A673 (cell line): ENCODE data around the gene PYGM. TPM values are rescaled to one million over a fixed set of nuclear protein-coding genes. Genes with fewer than 3 reads are reported as not detected.

Experiments
- BruUV-seq: library from RNA; stranded (reverse); fragments of 400-500 nt; replicated peaks from 2 replicates; lab custom pipeline; 2021; lab: Mats Ljungman, UMichigan
- CTCF ChIA-PET: fragments of 300-600 bp; sonication (Branson Sonifier 250); formaldehyde crosslinking; loops from one replicate; lab custom pipeline; 2022; ENCODE audit warnings: antibody characterized with exemption; lab: Charles Lee
- POLR2A ChIA-PET: fragments of 300-600 bp; sonication (Branson Sonifier 250); formaldehyde crosslinking; loops from one replicate; lab custom pipeline; 2022; ENCODE audit warnings: antibody characterized with exemption; ENCODE audit not compliant: low non-redundant PET; lab: Charles Lee
- DNase-seq: peaks from one replicate; pipeline ENCODE4 v3.0.0-alpha.2; 2015; ENCODE audit warnings: low spot score
- H3K27ac ChIP-seq: fragments of 200-600 bp; sonication (generic); 2 replicates; pipeline ENCODE4 v1.5.1; 2016; ENCODE audit warnings: mixed run types, low read depth, mild to moderate bottlenecking, mixed read lengths, antibody characterized with exemption, low read length; ENCODE audit not compliant: poor library complexity, severe bottlenecking
- H3K27me3 ChIP-seq: fragments of 200-600 bp; sonication (generic); replicated peaks from 2 replicates; pipeline ENCODE4 v1.6.1; 2017; ENCODE audit warnings: mixed run types, low read depth, mild to moderate bottlenecking, mixed read lengths, antibody characterized with exemption, low read length; ENCODE audit not compliant: insufficient read depth, poor library complexity
- H3K36me3 ChIP-seq: fragments of 200-600 bp; sonication (generic); 2 replicates; pipeline ENCODE4 v1.6.1; 2016; ENCODE audit warnings: mixed run types, mild to moderate bottlenecking, mixed read lengths, antibody characterized with exemption, low read length; ENCODE audit not compliant: insufficient read depth, poor library complexity, severe bottlenecking
- H3K4me1 ChIP-seq: fragments of 200-600 bp; sonication (generic); 2 replicates; pipeline ENCODE4 v1.6.1; 2017; ENCODE audit warnings: mixed run types, mild to moderate bottlenecking, mixed read lengths, antibody characterized with exemption, low read length; ENCODE audit not compliant: insufficient read depth, poor library complexity, severe bottlenecking
- H3K4me3 ChIP-seq: fragments of 200-600 bp; sonication (generic); 2 replicates; pipeline ENCODE4 v1.5.1; 2016; ENCODE audit warnings: low read depth, mixed run types, mild to moderate bottlenecking, mixed read lengths, low read length; ENCODE audit not compliant: poor library complexity, severe bottlenecking
- H3K9me3 ChIP-seq: fragments of 200-600 bp; sonication (generic); 2 replicates; pipeline ENCODE4 v1.6.1; 2016; ENCODE audit warnings: mixed run types, low read depth, mild to moderate bottlenecking, mixed read lengths, antibody characterized with exemption, low read length; ENCODE audit not compliant: poor library complexity, severe bottlenecking
- CTCF ChIP-seq: fragments of 300-800, 200-600 bp; sonication (generic); conservative IDR thresholded peaks from 2 replicates; pipeline ENCODE4 v1.5.1; 2017; ENCODE audit warnings: low read depth, mild to moderate bottlenecking, antibody characterized with exemption, low read length, moderate library complexity, mixed read lengths
- EZH2 ChIP-seq: fragments of 200-600 bp; sonication (generic); IDR thresholded peaks from 2 replicates; pipeline ENCODE4 v1.6.1; 2017; ENCODE audit warnings: borderline replicate concordance, low read depth, mild to moderate bottlenecking, mixed read lengths, antibody characterized with exemption, low read length; ENCODE audit not compliant: poor library complexity, severe bottlenecking
- intact Hi-C: fragments of 100-400 bp; cut with micrococcal nuclease; formaldehyde crosslinking; loops from one replicate; pipeline ENCODE4 v1.10.0; 2022; ENCODE audit not compliant: unreplicated experiment
- total RNA-seq: library from RNA; stranded (reverse); gene quantifications from 2 replicates; pipeline ENCODE4 v1.2.3, GENCODE V29; 2021

PYGM gene
- total RNA-seq, 1 experiment from 2014 or later: 2.4 TPM

- BruUV-seq: no TSS peak
- Histone ChIP-seq H3K27ac (no peak overlapping the region), H3K4me1 (peaks cover 15% of the 10 kb centered on the region), H3K9me3 (no peaks in the 10 kb centered on the region), H3K27me3 (peaks cover 64% of the 10 kb centered on the region), H3K36me3 (no peaks in the 10 kb centered on the region), H3K4me3 (peak overlapping the region; percentile 25)
- POLR2A ChIA-PET: no interaction called here
- CTCF ChIA-PET: no interaction called here
- intact Hi-C loops: no loop called here
- DNase-seq: peak; percentile 51
- TF ChIP-seq EZH2 (peak; percentile 88), CTCF (no peak)
Observed at GRCh38 chr11:64713016-64713707, 46.6 kb downstream of the PYGM start.

GRCh38 chr11:64712430-64713015 lies 47.3 kb downstream of the PYGM start:
- Histone ChIP-seq H3K27me3 (peaks cover 58% of the 10 kb centered on the region), H3K4me3 (no peak overlapping the region), H3K4me1 (peaks cover 15% of the 10 kb centered on the region), H3K27ac (no peak overlapping the region), H3K36me3 (no peaks in the 10 kb centered on the region), H3K9me3 (no peaks in the 10 kb centered on the region)
- TF ChIP-seq EZH2: no peak
- no peak for TF ChIP-seq CTCF
- intact Hi-C loops: no loop called here
- POLR2A ChIA-PET: no interaction called here
- CTCF ChIA-PET: no interaction called here
- DNase-seq: no peak
- no TSS peak for BruUV-seq

GRCh38 chr11:64711956-64712362 lies 47.8 kb downstream of the PYGM start:
- TF ChIP-seq EZH2: no peak
- no peak for TF ChIP-seq CTCF
- ChIA-PET CTCF (no interaction called here), POLR2A (no interaction called here)
- intact Hi-C loops: no loop called here
- peaks cover 15% of the 10 kb centered on the region for H3K4me1 ChIP-seq
- BruUV-seq: no TSS peak
- H3K4me3 ChIP-seq: no peak overlapping the region
- peaks cover 52% of the 10 kb centered on the region for H3K27me3 ChIP-seq
- H3K36me3 ChIP-seq: no peaks in the 10 kb centered on the region
- DNase-seq: no peak
- H3K9me3 ChIP-seq: no peaks in the 10 kb centered on the region
- no peak overlapping the region for H3K27ac ChIP-seq
